HepG2 (cell line): ENCODE measurements around the gene MPI. TPM values are rescaled to one million over a fixed set of nuclear protein-coding genes. Genes with fewer than 3 reads are reported as not detected.

Experiments
- FIP1L1 ChIP-seq: fragments of 200-400 bp; formaldehyde crosslinking; IDR thresholded peaks from 2 replicates; pipeline ENCODE4 v1.6.1; 2018; ENCODE audit warnings: low read depth, mild to moderate bottlenecking, low read length, moderate library complexity, borderline replicate concordance; ENCODE audit not compliant: insufficient read depth
- FOXK2 ChIP-seq: fragments of 450-650 bp; IDR thresholded peaks from 2 replicates; pipeline ENCODE4 v1.6.1; 2016
- GLI4 ChIP-seq: sonication (generic); formaldehyde crosslinking; IDR thresholded peaks from 2 replicates; pipeline ENCODE4 v1.5.1; 2020; ENCODE audit warnings: missing genetic modification reagents, mild to moderate bottlenecking, moderate library complexity, borderline replicate concordance
- MED13 ChIP-seq: sonication (generic); formaldehyde crosslinking; IDR thresholded peaks from 2 replicates; pipeline ENCODE4 v1.5.0; 2020; ENCODE audit warnings: missing genetic modification reagents
- MEF2D ChIP-seq: sonication (generic); formaldehyde crosslinking; IDR thresholded peaks from 2 replicates; pipeline ENCODE4 v1.5.1; 2020; ENCODE audit warnings: mild to moderate bottlenecking, missing genetic modification reagents
- NRL ChIP-seq: sonication (generic); formaldehyde crosslinking; IDR thresholded peaks from 2 replicates; pipeline ENCODE4 v1.5.0; 2020; ENCODE audit warnings: missing genetic modification reagents, mild to moderate bottlenecking, moderate library complexity, borderline replicate concordance
- PAWR ChIP-seq: sonication (generic); formaldehyde crosslinking; IDR thresholded peaks from 2 replicates; pipeline ENCODE4 v1.4.0; 2020; ENCODE audit warnings: missing genetic modification reagents, mild to moderate bottlenecking, borderline replicate concordance
- POLR2AphosphoS2 ChIP-seq: IDR thresholded peaks from 2 replicates; pipeline ENCODE4 v1.6.1; 2011; ENCODE audit warnings: low read depth, low read length, improper control_type of control experiment
- RBM22 ChIP-seq: fragments of 200-400 bp; formaldehyde crosslinking; optimal IDR thresholded peaks from 2 replicates; pipeline ENCODE3; 2017; ENCODE audit warnings: mild to moderate bottlenecking, low read length, moderate library complexity
- RFX3 ChIP-seq: IDR thresholded peaks from 2 replicates; pipeline ENCODE4 v1.6.1; 2016; ENCODE audit warnings: missing biosample characterization, missing genetic modification reagents
- TERF1 ChIP-seq: sonication (generic); formaldehyde crosslinking; IDR thresholded peaks from 2 replicates; pipeline ENCODE4 v1.8.0; 2022; ENCODE audit warnings: mild to moderate bottlenecking, missing genetic modification reagents, moderate library complexity
- ZBTB7B ChIP-seq: sonication (generic); formaldehyde crosslinking; IDR thresholded peaks from 2 replicates; pipeline ENCODE4 v1.4.0; 2020; ENCODE audit warnings: missing genetic modification reagents
- ZFP41 ChIP-seq: sonication (generic); formaldehyde crosslinking; IDR thresholded peaks from 2 replicates; pipeline ENCODE4 v1.4.0; 2020; ENCODE audit warnings: mild to moderate bottlenecking, missing genetic modification reagents, borderline replicate concordance
- ZNF3 ChIP-seq: IDR thresholded peaks from 2 replicates; pipeline ENCODE4 v1.7.0; 2017; ENCODE audit warnings: inconsistent platforms
- ZNF546 ChIP-seq: sonication (generic); formaldehyde crosslinking; conservative IDR thresholded peaks from 2 replicates; pipeline ENCODE4 v1.8.1; 2023; ENCODE audit warnings: mild to moderate bottlenecking, missing genetic modification reagents
- ZNF567 ChIP-seq: sonication (generic); formaldehyde crosslinking; IDR thresholded peaks from 2 replicates; pipeline ENCODE4 v1.8.1; 2023; ENCODE audit warnings: mild to moderate bottlenecking, missing genetic modification reagents, borderline replicate concordance
- ZNF580 ChIP-seq: IDR thresholded peaks from 2 replicates; pipeline ENCODE4 v1.6.1; 2016; ENCODE audit warnings: low read depth, borderline replicate concordance
- ZNF598 ChIP-seq: sonication (generic); formaldehyde crosslinking; IDR thresholded peaks from 2 replicates; pipeline ENCODE4 v1.5.1; 2020; ENCODE audit warnings: mild to moderate bottlenecking, missing genetic modification reagents, borderline replicate concordance
- ZNF761 ChIP-seq: sonication (generic); formaldehyde crosslinking; conservative IDR thresholded peaks from 2 replicates; pipeline ENCODE4 v1.4.0; 2020; ENCODE audit warnings: mild to moderate bottlenecking, missing genetic modification reagents
- polyA plus RNA-seq, 8 experiments: library from polyadenylated mRNA; depleted of rRNA in 3 of 8; stranded (reverse) in 7 of 8; unstranded in 1 of 8; fragments of >200 nt; fragmentation: Illumina TruSeq in 4 of 8; extraction: Trizol in 4 of 8; gene quantifications; 2 replicates each; pipeline versions ENCODE4 v1.2.1 to v1.2.3, GENCODE V29; 2011 to 2016; ENCODE audit warnings: low read depth in 4 of 8, missing spikeins in 1 of 8, mixed read lengths in 1 of 8; ENCODE audit not compliant: insufficient read depth in 1 of 8
- total RNA-seq, 5 experiments: library from RNA; depleted of rRNA; stranded (reverse); fragments of >200 nt; fragmentation: Illumina TruSeq; extraction: Trizol; gene quantifications; 2 replicates each; pipeline ENCODE4 v1.2.3, GENCODE V29; 2016; ENCODE audit warnings: low read depth in 1 of 5
- TF ChIP-seq, protein P1 (sequence below): sonication (generic); formaldehyde crosslinking; IDR thresholded peaks from 2 replicates; pipeline ENCODE4 v1.5.1; 2020; ENCODE audit warnings: mild to moderate bottlenecking, missing genetic modification reagents, moderate library complexity
- TF ChIP-seq, protein P2 (sequence below): sonication (generic); formaldehyde crosslinking; conservative IDR thresholded peaks from 2 replicates; pipeline ENCODE4 v1.4.0; 2020; ENCODE audit warnings: missing genetic modification reagents

MPI gene
- total and polyA plus RNA-seq, 2 of the 13 experiments (the other 11 are each of a cell fraction or from before 2014, with no cell fraction given), result 36.9 to 63.5 TPM

GRCh38 chr15:74873756-74874424, 16.0 kb upstream of the MPI start (continued):
- no peak for TF ChIP-seq ZFP41
- no peak for TF ChIP-seq NRL
- no peak for TF ChIP-seq MED13 (CRISPR knock-in tag)
- 0 out of 2 replicates have a peak, but pooled peaks have one; percentile 0 for TF ChIP-seq ZNF546
- TF ChIP-seq POLR2AphosphoS2, result no peak
- TF ChIP-seq, protein P1, sequence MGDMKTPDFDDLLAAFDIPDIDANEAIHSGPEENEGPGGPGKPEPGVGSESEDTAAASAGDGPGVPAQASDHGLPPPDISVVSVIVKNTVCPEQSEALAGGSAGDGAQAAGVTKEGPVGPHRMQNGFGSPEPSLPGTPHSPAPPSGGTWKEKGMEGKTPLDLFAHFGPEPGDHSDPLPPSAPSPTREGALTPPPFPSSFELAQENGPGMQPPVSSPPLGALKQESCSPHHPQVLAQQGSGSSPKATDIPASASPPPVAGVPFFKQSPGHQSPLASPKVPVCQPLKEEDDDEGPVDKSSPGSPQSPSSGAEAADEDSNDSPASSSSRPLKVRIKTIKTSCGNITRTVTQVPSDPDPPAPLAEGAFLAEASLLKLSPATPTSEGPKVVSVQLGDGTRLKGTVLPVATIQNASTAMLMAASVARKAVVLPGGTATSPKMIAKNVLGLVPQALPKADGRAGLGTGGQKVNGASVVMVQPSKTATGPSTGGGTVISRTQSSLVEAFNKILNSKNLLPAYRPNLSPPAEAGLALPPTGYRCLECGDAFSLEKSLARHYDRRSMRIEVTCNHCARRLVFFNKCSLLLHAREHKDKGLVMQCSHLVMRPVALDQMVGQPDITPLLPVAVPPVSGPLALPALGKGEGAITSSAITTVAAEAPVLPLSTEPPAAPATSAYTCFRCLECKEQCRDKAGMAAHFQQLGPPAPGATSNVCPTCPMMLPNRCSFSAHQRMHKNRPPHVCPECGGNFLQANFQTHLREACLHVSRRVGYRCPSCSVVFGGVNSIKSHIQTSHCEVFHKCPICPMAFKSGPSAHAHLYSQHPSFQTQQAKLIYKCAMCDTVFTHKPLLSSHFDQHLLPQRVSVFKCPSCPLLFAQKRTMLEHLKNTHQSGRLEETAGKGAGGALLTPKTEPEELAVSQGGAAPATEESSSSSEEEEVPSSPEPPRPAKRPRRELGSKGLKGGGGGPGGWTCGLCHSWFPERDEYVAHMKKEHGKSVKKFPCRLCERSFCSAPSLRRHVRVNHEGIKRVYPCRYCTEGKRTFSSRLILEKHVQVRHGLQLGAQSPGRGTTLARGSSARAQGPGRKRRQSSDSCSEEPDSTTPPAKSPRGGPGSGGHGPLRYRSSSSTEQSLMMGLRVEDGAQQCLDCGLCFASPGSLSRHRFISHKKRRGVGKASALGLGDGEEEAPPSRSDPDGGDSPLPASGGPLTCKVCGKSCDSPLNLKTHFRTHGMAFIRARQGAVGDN (CRISPR knock-in tag), result no peak; the same call in 1 of the 2 replicates
- 0 out of 2 replicates have a peak, but pooled peaks have one; percentile 10 for TF ChIP-seq ZNF580 (CRISPR knock-in tag)
- peak; percentile 89 for TF ChIP-seq ZNF3 (CRISPR knock-in tag)
- TF ChIP-seq GLI4 (CRISPR knock-in tag), result 0 out of 2 replicates have a peak, but pooled peaks have one; percentile 12
- TF ChIP-seq ZNF567 (CRISPR knock-in tag), result no peak
- TF ChIP-seq ZBTB7B (CRISPR knock-in tag), result peak; percentile 58; the same call in 1 of the 2 replicates
- no peak for TF ChIP-seq RFX3
- no peak for TF ChIP-seq MEF2D
- no peak for TF ChIP-seq FOXK2
- no peak for TF ChIP-seq TERF1
- TF ChIP-seq, protein P2, sequence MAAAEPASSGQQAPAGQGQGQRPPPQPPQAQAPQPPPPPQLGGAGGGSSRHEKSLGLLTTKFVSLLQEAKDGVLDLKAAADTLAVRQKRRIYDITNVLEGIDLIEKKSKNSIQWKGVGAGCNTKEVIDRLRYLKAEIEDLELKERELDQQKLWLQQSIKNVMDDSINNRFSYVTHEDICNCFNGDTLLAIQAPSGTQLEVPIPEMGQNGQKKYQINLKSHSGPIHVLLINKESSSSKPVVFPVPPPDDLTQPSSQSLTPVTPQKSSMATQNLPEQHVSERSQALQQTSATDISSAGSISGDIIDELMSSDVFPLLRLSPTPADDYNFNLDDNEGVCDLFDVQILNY, result no peak
- TF ChIP-seq ZNF598, result no peak
- no peak for TF ChIP-seq RBM22
- no peak for TF ChIP-seq FIP1L1
- TF ChIP-seq PAWR (CRISPR knock-in tag), result no peak
- TF ChIP-seq ZNF761 (CRISPR knock-in tag), result no peak; the same call in 1 of the 2 replicates
